H54 (cell line): ENCODE results near the gene PRSS38.

Experiments used
- DNase-seq: peaks from one replicate; pipeline ENCODE4 v3.0.0; 2011; ENCODE audit warnings: low spot score, mixed read lengths; ENCODE audit not compliant: insufficient read length
- FAIRE-seq: peaks from 3 replicates; lab custom pipeline; 2011; peaks lifted over from hg19 to GRCh38; lab: Jason Lieb, UNC
- POLR2A ChIP-seq: IDR thresholded peaks from 2 replicates; pipeline ENCODE4 v1.6.1; 2011; ENCODE audit warnings: low read depth, mild to moderate bottlenecking, low read length

The PRSS38 gene

GRCh38 chr1:227774051-227774731, 41.3 kb upstream of the PRSS38 start:
- FAIRE-seq (no peak), DNase-seq (no peak)
- TF ChIP-seq POLR2A = no peak

GRCh38 chr1:227774821-227775661, 40.4 kb upstream of the PRSS38 start:
- FAIRE-seq (no peak), DNase-seq (no peak)
- TF ChIP-seq POLR2A = no peak

GRCh38 chr1:227775841-227776240, 39.6 kb upstream of the PRSS38 start:
- TF ChIP-seq POLR2A = no peak
- FAIRE-seq = no peak
- DNase-seq = no peak

GRCh38 chr1:227776331-227776771, 39.1 kb upstream of the PRSS38 start:
- FAIRE-seq (no peak), DNase-seq (peak; percentile 79)
- TF ChIP-seq POLR2A = no peak

GRCh38 chr1:227777156-227777555, 38.3 kb upstream of the PRSS38 start:
- DNase-seq (no peak), FAIRE-seq (no peak)
- no peak for TF ChIP-seq POLR2A

- FAIRE-seq (no peak), DNase-seq (no peak)
- no peak for TF ChIP-seq POLR2A
These were observed 37.8 kb upstream of the PRSS38 start for GRCh38 chr1:227777646-227778045.

- FAIRE-seq (no peak), DNase-seq (peak; percentile 89)
- TF ChIP-seq POLR2A = no peak
These were observed 37.0 kb upstream of the PRSS38 start for GRCh38 chr1:227778401-227778947.

GRCh38 chr1:227779021-227779441, 36.4 kb upstream of the PRSS38 start:
- TF ChIP-seq POLR2A = no peak
- FAIRE-seq (no peak), DNase-seq (no peak)

- FAIRE-seq (no peak), DNase-seq (no peak)
- TF ChIP-seq POLR2A = no peak
These were observed 35.8 kb upstream of the PRSS38 start for GRCh38 chr1:227779685-227780084.

GRCh38 chr1:227780101-227781044, 35.1 kb upstream of the PRSS38 start:
- FAIRE-seq = no peak
- DNase-seq = no peak
- no peak for TF ChIP-seq POLR2A

GRCh38 chr1:227781314-227781930, 34.1 kb upstream of the PRSS38 start:
- no peak for FAIRE-seq
- no peak for DNase-seq
- TF ChIP-seq POLR2A = no peak

GRCh38 chr1:227782226-227782625, 33.2 kb upstream of the PRSS38 start:
- DNase-seq (no peak), FAIRE-seq (no peak)
- TF ChIP-seq POLR2A = no peak
